ENCODE data around the gene IL1A. TPM values are rescaled to one million over a fixed set of nuclear protein-coding genes. Genes with fewer than 3 reads are reported as not detected.
"Not testable (repeated sequence)": the region's sequence is repeated elsewhere in the genome, so short reads cannot be mapped to it uniquely, and the experiment has no call there.

IL1A gene
- not detected for total RNA-seq

- DNase-seq (ENCODE audit: low spot score) (no peak), ATAC-seq (no peak)
Observed at GRCh38 chr2:112784199-112785189, at the start of gene IL1A. Gene IL1A (minus strand): TSS chr2:112784493. CDS start chr2:112783770, 723 bp downstream.

DNA sequence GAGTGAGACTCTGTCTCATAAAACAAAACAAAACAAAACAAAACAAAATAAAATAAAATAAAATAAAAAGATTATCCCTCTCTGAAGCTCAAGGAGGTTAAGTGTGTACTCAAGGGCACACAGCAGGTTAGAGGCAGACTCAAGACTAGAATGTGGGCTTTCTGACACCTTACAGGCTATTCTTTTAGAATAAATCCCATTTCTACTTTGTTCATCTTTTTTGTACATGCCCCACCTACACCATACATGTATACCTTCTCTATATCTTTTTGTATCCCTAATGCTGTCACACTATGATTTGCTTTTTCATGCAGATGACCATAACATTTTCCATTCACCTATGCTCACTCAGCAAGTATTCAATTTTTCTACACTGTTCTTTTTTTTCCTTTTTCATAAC is 49.7 kb upstream of the IL1A start:
- ATAC-seq (no peak), DNase-seq (ENCODE audit: low spot score) (no peak)

DNA sequence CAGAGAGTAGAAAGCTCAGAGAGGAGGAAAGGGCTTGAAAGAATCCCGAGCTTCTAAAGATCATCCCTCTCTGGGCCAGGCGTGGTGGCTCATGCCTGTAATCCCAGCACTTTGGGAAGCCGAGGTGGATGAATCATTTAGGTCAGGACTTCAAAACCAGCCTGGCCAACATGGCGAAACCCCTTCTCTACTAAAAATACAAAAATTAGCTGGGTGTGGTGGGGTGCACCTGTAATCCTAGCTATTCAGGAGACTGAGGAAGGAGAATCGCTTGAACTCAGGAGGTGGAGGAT is 49.3 kb upstream of the IL1A start:
- DNase-seq (ENCODE audit: low spot score); ATAC-seq: not testable (repeated sequence)

- peak; percentile 42 for DNase-seq (ENCODE audit: low spot score)
- ATAC-seq, result no peak
Observed at GRCh38 chr2:112832841-112833638, 48.7 kb upstream of the IL1A start.

DNA sequence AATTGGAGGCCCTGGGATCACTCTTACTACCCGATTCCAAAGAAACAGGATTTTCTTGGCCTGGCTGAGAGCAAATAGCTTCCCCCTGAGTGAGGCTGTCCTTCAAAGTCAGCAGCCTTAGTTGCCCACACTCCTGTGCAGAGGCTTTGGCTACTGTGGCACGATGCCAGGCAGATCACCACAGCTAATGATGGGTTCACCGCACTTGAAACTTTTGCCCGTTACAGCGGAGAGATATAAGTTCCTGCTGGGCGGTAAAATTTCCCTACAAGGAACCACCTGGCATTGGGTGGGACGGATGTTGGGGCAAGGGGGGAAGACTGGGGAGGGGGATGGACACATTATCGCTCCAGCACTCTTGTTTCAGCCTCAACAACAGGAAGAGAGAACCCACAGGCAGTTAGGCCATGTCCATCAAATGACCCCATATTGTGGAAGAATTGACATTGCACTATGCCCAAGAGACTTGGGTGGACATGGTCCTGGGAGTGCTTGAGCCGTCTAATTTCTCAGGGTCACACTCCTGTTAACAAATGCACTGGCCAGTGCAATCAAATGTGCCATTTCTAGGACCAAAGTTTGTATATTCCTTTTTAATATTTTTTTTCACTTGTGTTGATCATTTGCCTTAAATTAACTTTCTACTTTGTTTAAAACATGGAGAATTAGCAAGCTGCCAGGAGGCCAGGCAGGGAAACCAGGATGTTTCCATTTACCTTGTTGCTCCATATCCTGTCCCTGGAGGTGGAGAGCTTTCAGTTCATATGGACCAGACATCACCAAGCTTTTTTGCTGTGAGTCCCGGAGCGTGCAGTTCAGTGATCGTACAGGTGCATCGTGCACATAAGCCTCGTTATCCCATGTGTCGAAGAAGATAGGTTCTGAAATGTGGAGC is 47.9 kb upstream of the IL1A start:
- DNase-seq (ENCODE audit: low spot score) (peak; percentile 40), ATAC-seq (no peak)

- DNase-seq (ENCODE audit: low spot score) (peak; percentile 43), ATAC-seq (no peak)
Observed at GRCh38 chr2:112831513-112831845, 47.2 kb upstream of the IL1A start.

DNA sequence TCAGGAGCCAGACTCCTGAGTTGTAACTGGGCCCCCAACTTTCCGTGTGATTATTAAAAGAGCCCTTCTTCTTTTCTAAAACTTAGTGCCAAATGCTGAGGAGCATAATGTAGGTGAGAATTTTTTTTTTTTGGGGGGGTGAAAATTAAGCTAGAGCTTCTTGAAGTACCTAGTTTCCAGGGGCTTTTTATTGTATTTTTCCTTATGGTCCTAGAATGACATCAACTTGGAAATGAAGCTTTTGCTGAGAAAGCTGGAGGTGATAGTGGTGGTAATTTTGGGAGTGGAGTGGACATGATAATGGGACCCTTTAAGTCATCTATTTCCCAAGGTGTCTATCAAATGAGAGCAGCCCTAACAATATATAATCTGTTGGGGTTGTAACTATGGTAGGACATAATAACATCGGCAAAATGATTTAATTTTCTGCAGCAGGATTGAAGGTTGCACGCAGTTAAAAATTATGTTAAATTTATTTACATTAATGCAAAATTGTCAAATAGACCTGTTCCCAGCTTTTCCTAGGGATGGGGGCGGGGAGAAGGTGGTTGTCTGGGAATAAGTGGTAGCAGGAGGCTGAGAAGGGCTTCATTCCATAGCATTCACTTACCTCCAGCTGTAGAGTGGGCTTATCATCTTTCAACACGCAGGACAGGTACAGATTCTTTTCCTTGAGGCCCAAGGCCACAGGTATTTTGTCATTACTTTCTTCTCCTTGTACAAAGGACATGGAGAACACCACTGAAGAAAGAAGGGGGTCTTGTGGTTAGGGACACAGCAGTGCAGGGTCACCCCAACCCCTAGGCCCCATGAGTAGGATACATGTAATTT is 46.6 kb upstream of the IL1A start:
- DNase-seq (ENCODE audit: low spot score) (peak; percentile 2), ATAC-seq (no peak)

DNA sequence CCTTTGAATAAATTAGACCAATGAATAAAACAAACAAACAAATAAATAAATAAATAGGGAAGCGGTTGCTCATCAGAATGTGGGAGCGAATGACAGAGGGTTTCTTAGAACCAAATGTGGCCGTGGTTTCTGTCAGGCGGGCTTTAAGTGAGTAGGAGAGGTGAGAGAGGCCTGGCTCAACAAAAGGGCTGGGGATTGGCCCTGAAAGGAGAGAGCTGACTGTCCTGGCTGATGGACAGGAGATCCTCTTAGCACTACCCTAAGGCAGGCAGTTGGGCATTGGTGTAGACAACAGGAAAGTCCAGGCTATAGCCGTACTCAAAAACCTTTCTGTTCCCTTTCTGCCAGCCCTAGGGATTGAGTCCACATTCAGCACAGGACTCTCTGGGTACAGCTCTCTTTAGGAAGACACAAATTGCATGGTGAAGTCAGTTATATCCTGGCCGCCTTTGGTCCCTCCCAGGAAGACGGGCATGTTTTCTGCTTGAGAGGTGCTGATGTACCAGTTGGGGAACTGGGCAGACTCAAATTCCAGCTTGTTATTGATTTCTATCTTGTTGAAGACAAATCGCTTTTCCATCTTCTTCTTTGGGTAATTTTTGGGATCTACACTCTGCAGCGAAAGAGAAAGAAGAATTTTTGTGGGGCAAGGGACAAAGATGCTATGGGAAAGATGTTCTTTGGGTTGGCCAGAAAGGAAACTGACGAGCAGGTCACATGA is 45.8 kb upstream of the IL1A start:
- no peak for ATAC-seq
- no peak for DNase-seq (ENCODE audit: low spot score)

DNA sequence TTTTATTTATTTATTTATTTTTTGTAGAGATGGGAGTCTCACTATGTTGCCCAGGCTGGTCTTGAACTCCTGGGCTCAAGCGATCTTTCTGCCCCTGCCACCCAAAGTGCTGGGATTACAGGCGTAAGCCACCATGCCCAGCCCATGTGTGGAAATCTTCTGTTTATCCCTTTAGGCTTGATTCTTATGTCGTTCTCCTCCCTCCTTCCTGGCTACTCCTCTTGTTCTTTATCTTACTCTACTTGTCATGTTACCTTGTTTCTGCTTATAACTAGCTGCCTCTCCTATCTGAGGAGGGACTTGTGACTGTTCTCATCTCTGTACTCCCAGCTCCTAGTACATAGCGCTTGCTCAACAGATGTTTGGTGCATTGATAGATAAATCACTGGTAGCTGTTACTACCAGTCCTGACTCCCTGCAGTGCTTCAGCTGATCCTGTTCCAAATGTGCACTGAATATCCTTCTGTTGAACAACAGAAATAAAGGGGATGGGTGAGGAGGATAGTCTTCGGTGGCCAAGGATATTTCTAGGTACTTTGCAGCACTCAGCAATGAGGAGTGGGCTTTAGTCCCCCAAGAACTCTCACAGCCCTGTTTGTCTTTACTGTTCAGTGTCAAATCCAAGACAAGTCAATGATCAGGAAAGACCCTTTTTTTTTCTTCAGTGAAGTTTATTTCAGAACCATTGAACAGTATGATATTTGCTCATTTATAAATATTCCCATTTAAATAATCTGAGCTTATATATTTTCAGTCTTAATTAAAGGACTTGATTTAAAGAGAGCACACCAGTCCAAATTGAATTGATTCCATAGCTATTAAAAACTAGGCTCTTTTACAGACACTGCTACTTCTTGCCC is 45.0 kb upstream of the IL1A start:
- ATAC-seq (no peak), DNase-seq (ENCODE audit: low spot score) (no peak)

GRCh38 chr2:112828251-112828691 is 44.0 kb upstream of the IL1A start:
- ATAC-seq (no peak), DNase-seq (ENCODE audit: low spot score) (no peak)

GRCh38 chr2:112827604-112828185 is 43.4 kb upstream of the IL1A start:
- no peak for ATAC-seq
- no peak for DNase-seq (ENCODE audit: low spot score)

DNA sequence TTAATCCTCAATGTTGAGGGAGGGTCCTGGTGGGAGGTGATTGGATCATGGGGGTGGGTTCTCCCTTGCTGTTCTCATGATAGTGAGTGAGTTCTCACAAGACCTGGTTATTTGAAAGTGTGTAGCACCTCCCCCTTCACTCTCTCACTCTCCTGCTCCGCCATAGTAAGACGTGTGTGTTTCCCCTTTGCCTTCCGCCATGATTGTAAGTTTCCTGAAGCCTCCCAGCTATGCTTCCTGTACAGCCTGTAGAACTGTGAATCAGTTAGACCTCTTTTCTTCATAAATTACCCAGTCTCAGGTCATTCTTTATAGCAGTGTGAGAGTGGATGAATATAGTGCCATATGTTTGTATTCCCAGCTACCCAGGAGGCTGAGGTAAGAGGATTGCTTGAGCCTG is 42.7 kb upstream of the IL1A start:
- DNase-seq (ENCODE audit: low spot score) (no peak), ATAC-seq (no peak)

DNA sequence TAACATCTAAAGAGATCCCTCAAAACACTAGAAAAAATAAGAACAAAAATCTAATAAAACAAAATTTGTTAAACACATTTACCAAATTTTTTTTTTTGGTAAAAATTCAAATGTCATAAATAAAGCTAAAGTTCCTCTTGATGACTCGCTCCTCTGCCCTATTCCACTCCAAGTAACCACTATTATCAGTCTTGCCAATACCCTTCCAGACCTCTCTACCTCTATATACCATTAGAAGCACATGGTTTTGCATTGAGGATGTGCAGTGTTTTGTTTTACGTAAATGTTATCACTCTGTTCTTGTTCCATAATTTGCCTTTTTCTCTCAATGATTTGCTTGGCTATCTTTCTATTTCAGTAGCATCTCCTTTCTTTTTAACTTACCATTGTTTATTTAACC is 41.4 kb upstream of the IL1A start:
- ATAC-seq (no peak), DNase-seq (ENCODE audit: low spot score) (no peak)

GRCh38 chr2:112824694-112825085 is 40.4 kb upstream of the IL1A start:
- no peak for DNase-seq (ENCODE audit: low spot score)
- peak; percentile 4 for ATAC-seq

- ATAC-seq, result no peak
- no peak for DNase-seq (ENCODE audit: low spot score)
Observed at GRCh38 chr2:112821682-112822081, 37.4 kb upstream of the IL1A start.

- no peak for DNase-seq (ENCODE audit: low spot score)
- ATAC-seq, result peak; percentile 27
Observed at GRCh38 chr2:112821142-112821541, 36.8 kb upstream of the IL1A start.

- ATAC-seq, result peak; percentile 28
- no peak for DNase-seq (ENCODE audit: low spot score)
Observed at GRCh38 chr2:112820343-112820742, 36.0 kb upstream of the IL1A start.

GRCh38 chr2:112819081-112819480 is 34.8 kb upstream of the IL1A start:
- no peak for ATAC-seq
- no peak for DNase-seq (ENCODE audit: low spot score)
